NCI-H2107 treated with DMSO at 0.1 percent for 48 hours (cell line): ENCODE data around the gene OR8D1.

Source experiments
- DNase-seq: peaks from one replicate; lab custom pipeline; 2025; ENCODE audit not compliant: unreplicated experiment; lab: John Stamatoyannopoulos, UW

The OR8D1 gene

DNA sequence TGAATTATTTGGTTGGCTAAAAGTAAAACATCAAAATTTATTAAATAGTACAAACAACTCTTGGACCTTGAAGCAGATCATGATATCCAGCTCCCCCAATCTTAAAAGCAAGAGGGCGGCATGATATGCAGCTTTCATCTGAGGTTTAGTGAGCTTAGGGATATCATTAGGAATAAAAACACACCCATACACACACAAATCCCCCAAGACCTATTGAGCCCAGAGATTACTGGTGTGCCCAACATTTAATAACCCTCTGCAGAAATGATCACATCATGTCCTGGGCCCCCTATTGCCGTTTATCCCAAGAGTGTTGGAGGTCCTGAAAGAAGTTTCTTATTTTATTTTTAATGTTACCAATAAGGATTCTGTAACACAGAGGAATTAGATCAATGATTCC lies at the start of gene OR8D1:
TSS of gene OR8D1 (minus strand) at position 101 of the 400 bp plus-strand sequence. CDS start 3,183 bp downstream, outside the sequence.
- DNase-seq, result no peak

DNA sequence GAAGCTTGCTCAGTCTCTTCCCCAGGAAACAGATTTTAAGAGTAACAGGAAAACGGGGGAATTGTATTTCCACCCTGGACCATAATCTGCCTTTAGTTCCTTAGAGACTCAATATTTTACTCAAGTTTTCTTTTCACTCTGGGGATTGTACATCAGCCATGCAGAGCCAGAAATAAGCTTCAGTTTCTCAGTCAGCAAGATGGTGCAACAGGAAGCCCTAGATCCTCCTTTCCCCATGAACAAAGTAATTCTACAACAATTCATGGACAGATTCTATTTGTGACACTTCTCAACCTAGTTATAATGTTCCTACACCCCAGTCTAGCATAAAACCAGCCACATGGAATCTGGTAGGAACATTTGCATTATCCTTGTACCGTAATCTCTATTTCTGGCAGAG lies 45.8 kb upstream of the OR8D1 start:
- no peak for DNase-seq

DNA sequence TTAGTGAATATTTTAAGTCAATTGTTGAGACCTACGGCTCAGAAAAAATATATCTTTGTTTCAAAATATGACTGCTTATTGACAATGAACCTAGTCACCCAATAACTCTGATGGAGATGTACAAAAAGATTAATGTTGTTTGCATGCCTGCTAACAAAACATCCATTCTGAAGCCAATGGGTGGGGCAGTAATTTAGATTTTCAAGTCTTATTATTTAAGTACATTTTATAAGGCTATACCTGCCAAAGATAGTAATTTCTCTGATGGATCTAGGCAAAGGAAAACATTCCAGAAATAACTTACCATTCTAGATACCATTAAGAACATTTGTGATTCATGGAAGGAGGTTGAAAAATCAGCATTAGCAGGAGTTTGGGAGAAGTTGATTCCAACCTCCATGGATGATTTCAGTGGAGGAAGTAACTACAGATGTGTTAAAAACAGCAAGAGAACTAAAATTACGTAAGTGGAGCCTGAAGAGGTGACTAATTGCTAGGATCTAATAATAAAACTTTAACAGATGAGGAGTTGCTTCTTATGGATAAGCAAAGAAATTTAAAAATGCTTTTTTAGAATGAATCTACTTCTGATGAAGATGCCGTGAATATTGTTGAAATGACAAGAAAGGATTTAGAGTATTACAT lies 32.7 kb upstream of the OR8D1 start:
- no peak for DNase-seq

DNA sequence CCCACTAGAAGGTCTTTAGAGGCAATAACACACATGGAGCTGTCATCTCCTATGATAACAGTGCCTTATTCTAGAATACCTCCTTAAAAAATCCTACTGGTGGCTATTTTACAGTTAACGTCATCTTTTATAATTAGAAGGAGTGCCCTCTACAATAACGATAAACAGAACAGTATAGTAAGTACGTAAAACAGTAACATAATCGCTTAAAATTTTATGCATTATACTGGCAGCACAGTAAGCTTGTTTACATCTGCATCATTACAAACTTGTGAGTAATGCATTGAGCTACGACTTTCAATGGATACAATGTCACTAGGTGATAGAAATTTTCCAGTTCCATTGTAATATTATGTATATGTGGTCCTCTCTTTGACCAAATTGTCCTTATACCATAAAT lies 30.6 kb upstream of the OR8D1 start:
- no peak for DNase-seq

DNA sequence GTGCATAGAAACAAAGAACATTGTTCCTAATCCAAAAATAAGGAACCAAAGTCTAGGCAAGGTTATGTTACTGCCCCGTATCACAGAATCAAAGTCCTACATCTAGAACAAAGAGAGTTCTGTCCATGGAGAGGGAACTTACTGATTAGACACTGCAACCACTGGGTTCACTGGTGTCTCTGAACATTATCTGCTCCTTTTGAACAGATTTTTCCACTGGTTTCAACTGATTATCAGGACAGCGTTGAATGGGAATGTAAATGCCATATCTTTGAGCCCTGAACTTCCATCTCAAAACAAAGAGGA lies 26.3 kb upstream of the OR8D1 start:
- DNase-seq, result no peak

DNA sequence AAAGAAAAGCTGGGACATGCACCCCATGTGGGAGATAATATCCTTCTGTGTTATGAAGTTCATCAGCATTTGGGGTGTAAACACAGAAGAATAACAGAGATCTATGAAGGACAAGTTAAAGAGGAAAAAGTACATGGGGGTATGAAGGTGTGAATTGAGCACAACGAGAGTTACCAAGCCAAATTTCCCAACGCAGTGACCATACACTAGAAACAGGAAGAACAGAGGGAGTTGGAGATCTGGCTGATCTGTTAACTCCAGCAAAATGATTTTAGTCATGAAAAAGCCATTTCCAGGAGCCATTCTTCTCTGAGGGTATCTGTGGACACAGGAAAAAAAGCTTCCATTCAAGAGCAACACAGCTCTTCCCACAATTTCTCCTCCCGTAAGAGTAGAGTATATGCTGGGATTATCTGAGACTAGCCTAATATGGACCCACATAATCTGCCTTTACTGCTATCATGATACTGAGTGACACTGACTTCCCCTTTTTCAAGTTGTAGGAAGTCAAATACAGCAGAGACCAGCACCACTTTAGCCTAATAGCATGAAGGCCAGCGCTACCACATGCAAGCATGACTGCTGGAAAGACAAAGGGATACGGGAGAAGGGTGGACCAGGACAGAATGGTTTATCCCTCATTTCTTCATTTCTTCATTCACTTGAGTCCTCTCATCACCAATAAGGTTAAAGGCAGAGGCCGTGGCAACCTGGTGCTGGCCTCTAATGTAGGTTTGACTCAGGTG lies 25.8 kb upstream of the OR8D1 start:
- no peak for DNase-seq

DNA sequence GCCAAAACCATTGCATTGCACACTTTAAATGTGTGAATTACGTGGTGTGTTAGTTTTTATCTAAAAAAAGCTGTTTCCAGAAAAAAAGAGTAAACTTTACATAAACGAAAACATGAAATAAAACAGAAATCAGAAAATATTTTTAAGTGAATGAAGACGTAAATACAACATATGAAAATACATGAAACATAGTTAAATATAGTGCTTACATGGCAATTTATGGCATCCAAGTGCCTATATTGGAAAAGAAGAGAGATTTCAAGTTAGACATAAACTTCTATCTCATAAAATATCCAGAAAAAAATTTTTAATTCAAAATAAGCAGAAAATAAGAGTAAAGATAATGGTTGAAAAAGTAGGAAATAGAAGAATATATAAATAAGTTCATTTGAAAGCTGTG lies 18.1 kb upstream of the OR8D1 start:
- DNase-seq, result no peak

DNA sequence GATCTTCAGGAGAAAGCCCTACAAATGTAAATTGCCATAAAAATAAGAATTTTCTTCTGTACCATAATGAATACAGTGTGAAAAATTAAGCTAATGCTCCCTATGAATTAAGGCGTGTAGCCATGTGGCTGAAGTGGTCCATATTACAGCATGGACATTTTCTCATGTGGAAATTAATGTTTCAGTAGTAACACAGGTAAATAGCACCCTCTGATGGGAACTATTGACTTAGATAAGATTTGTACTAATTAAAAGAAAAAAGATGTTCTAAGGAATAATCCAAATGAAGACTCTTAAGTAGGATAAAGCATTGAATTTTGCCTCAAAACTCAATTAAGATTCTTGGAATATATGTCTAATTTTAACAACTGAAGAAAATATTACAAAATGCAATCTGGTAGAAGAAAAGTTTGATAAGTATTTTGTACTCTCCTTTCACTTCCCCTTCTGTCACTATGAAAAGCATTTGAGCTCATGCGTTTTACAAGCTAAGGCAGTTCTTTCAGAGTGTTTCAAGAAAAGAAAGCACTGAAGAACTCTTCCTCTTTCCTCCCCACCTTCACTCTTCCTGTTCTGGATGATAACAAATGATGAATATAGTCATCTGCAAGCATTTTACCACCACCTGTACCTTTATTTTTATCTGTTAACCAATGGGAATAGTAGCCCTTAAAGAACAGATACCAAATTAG lies 16.2 kb upstream of the OR8D1 start:
- DNase-seq, result no peak

DNA sequence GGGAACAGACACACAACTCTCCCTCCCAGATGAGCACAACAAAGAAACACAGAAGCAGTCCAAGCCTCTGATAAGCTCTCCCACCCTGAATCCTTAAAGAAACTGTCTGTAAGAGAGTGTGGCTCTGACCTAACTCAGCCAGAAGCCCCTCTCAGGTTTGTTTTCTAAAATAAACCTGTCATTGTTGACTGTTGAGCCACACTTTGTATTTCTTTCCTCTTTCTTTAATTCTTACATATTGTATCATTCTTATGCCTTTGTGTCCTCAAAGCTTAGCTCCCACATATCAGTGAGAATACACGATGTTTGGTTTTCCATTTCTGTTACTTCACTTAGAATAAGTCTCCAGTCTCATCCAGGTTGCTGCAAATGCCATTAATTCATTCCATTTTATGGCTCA lies 14.0 kb upstream of the OR8D1 start:
- no peak for DNase-seq

DNA sequence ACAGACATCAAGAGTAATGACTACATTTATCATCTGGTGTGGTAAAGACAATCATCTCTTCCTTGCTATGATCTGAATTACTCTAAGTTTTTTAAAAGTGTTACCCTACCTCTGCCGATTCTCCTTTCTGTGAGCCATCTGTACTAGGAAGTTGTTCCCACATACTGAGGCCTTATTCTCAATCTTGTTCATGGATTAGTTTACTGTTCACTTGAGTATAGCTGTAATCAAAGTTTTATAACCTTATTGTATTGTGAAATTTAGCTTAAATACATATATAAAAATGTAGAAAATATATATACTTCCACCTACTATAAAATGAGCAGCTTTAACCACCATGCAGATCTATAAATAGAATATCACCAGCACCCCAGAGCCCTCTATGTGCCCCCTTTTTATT lies 8.6 kb upstream of the OR8D1 start:
- DNase-seq, result no peak

DNA sequence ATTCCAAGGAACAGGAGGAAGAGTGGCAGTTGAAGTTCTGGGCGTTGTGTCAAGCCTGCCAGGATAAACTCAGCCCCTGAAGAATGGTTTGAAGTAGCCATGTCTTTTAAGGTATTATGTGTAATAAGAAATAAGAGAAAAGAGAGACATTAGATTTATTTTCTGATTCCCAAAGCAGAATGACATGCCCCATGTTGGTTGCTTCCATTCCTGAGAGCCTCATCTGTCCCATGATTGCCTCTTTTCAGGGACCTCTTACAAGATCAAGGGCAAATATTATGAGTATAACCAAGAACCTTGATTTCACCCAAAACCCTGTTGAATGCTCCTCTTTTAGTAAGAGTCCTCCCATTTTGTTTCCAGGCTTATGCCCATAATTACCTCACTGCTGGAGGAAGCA lies 6.3 kb upstream of the OR8D1 start, which contains the start of gene OR8D2:
TSS of gene OR8D2 (minus strand) at position 101 of the 400 bp plus-strand sequence. CDS start at position 101, 0 bp downstream.
- no peak for DNase-seq

DNA sequence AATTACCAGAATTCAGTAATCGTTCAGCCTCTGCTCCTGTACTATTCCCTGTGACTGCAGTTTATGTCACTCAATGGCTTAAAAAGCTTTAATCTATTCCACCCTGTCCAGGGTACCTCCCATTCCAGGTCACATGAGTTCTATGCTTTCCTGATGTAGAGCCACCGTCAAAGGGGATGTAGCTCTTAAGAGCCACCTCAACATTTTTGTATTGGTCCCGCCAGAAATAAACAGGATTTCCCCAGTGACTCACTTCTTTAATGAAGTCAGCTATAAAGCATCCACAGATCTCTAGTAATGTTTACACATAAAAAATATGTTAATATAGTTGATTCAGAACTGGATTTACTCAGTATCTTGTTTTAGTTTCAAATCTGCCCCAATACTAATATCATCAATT lies 1.3 kb upstream of the OR8D1 start:
- DNase-seq, result no peak

DNA sequence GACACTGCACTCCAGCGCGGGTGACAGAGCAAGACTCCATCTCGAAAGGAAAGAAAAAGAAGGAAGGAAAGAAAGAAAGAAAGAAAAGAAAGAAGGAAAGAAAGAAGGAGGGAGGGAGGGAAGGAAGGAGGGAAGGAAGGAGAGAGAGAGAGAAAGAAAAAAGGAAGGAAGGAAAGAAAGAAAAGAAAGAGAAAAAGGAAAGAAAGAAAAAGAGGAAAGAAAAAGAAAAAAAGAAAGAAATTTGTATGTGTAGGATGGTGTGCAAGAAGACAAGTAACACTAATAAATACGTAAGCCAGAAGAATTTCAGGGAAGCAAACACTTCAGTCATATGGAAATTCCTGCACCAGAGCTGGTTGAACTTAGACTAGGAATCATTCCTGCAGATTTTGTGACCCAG lies 618 bp downstream of the OR8D1 start:
- no peak for DNase-seq

DNA sequence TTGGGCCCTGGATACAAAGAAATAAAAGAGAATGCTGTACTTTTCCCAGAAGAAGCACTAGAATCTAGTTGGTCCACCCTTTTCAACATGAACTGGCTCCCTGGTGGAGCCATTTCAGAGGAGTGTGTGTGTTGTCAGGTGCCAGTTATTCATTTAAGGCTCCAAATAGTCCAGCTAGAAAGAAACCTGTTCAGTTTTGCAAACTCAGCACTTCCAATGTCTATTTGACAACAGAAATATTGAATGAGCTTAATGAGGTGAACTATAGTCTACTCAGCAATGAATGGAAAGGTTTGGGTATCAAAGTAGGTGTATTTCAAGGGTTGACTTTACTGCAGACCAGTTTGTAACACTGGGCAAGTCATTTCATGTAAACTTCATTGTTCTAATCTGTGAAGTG lies 2.1 kb downstream of the OR8D1 start:
- no peak for DNase-seq

DNA sequence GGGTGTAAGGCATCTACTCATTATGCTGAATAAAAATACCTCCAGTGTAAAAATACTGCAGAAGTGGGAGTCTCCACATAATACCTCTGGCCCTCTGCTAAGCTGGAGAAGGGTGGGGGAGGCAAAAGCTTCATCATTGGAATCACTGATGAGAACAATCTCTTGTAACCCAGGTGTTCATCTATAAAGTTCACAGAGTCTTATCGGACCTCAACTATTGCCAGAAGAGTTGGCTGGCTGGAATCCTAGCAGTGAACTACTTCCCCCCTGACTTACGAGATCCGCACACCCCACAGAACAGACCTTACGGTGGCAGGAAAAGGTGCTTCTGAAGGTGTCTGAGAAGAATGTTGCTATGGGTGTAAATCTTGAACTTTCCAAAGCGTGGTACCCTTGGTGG lies 2.5 kb downstream of the OR8D1 start:
- DNase-seq, result no peak

DNA sequence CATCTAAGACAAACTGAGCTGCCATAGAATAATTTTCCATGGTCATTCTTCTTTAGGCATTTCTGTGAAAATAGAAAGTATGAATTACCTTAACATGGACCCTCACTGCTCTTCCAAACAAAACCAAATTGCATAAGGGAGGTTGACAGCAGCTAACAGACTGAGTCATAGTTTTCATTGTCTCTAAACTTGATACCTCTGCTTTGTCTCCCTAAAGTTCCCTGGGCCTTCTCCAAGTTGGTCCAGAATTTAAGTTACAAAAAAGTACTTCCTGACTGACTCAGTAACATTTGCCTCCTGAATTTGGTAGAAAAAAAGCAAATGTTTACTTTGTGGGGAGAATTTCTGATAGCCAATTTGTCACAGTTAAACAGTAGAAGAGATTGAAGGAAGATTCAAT lies 3.0 kb downstream of the OR8D1 start:
- no peak for DNase-seq

DNA sequence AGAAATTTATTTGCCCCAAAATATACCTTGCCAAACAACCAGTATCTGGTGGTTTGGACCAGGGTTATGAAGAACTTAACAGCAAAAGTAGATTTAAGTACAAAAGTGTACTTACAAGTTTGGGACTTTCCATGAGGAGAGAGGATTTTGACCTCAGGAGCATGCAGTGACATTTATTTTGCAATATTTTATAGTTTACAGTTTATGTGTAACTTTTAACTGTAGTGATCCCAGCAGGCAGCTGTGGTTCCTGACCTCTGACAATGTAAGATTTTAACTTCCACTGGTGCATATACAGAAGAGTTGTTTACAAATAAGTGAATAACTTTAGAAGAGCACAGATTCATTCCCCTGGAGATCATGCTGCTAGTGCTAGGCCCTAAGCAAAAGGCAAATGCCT lies 6.7 kb downstream of the OR8D1 start:
- no peak for DNase-seq

DNA sequence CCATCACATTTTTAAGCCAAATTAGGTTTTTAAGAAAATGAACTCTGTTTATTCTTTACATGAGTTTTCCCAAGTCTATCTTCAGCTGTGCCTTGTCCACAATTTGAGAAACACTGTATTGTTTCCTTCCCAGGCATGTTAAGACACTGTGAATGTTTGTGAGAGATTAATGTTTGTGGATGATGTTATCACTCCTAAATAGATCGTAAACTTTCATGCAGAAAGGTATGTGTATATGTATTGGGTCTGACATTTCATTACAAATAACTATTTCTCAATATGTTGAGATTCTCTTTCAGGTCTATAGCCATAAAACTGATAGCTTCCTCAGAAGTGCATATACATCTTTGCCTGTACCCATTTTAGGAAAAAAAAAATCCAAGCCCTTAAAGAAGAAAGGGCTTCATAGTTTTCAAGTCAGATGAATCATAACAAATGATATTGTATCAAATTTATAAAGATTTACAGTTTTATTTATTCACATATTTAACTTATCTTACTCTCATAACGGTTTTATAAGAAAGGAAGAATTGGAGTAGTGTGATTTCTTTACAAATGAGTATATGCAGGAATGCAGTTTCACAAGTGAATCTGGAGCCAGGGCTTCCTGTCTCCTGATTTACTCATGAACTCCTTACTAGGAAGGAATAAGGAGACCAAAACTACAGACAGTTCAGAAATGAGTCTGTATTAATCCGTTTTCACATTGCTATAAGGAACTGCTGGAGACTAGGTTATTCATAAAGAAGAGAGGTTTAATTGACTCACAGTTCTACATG lies 11.2 kb downstream of the OR8D1 start:
- no peak for DNase-seq

DNA sequence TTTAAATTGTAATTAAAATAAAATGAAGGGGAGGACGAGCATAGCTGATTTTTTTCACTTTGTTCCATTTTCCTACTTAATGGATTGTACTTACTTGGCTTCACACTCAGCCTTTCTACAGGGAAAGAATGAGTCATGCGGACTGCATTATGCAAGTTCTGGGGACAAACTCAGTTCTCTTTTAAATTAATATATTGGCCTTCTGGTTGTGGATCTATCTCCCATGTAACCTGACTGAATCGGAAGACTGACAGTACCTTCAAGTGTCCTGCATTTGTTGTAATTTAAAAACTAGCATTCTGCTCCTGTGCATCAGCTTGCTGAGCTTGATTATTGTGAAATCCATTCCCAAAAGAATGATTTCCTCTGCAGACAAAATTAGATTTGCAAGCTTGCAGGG lies 12.2 kb downstream of the OR8D1 start:
- no peak for DNase-seq

DNA sequence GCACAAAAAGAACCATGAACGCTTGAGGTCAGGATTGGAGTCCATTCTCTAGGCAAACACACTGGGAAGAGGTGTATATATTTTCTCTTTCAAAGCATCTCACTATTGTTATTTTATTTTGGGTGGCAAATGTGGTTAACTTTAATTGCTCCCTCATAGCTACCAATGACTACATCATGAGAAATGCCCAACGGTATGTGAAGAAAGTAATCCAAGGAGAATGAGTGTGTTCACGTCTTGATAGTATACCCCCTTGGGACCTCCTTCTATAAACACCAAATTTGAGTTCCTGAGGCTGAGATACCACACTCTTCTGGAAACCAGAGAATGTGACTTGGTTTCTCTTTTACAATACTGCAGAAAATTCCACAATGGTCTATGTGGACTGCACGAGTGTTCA lies 15.8 kb downstream of the OR8D1 start:
- no peak for DNase-seq

DNA sequence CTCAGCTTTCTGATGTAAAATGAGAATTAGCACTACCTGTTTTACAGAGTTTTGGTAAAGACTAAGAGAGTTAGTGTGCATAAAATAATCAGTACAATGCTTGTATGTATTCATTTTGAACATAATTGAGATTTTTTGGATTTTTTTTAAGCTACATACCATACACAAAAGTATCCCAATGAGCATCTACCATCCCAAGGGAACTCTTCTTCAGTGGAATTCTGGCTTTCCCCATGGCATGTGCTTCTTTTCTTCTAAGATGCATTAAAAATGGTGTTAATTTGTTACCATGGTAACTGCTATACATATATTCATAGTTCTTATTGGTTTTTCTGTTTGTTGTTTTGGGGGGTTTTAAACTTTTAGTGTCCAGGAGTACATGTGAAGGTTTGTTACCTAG lies 17.7 kb downstream of the OR8D1 start:
- DNase-seq, result no peak

DNA sequence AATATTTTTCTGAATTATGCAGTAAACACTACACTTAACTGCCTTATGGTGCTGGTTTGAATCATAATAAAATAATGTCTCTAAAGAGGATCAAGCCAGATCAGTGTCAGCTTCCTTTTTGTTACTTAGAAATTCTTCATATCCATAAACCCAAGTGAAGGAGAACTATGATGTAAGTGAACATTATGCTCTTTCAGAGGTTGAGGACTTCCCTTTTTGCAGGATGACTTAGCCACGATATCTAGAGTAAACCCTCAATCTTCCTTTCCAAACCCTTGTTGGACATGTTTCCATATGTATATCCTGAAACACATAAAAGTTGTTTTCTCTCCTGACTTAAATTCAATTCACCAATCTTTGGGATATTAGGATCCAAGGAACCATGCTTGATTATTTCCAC lies 19.1 kb downstream of the OR8D1 start:
- no peak for DNase-seq
